Ovary (tissue), 9 donors: ENCODE measurements around the gene CIZ1. TPM values are rescaled to one million over a fixed set of nuclear protein-coding genes. Genes with fewer than 3 reads are reported as not detected.

Experiments used
- DNase-seq, 5 donors: peaks; one replicate each; pipeline ENCODE4 v3.0.0-alpha.2; 2019 to 2020
- H3K27ac ChIP-seq, 2 donors: fragments of 200-600 bp; one replicate each; pipeline versions ENCODE4 v1.5.1 to v1.8.0; 2019 to 2022
- H3K27me3 ChIP-seq: fragments of 200-600 bp; one replicate; pipeline ENCODE4 v1.8.0; 2022
- H3K36me3 ChIP-seq: fragments of 200-600 bp; sonication (generic); one replicate; pipeline ENCODE4 v1.5.1; 2019
- H3K4me1 ChIP-seq: one replicate; pipeline ENCODE4 v1.8.1; 2013; ENCODE audit warnings: mild to moderate bottlenecking, moderate library complexity; ENCODE audit not compliant: insufficient read depth
- H3K4me3 ChIP-seq: fragments of 200-600 bp; sonication (generic); one replicate; pipeline ENCODE4 v1.5.1; 2017
- H3K9me3 ChIP-seq, 2 donors: fragments of 200-600 bp in 1 of 2; sonication (generic) in 1 of 2; one replicate each; pipeline versions ENCODE4 v1.5.1 to v1.8.1; 2013 to 2019; ENCODE audit warnings: mild to moderate bottlenecking in 1 of 2, moderate library complexity in 1 of 2
- EP300 ChIP-seq: sonication (generic); formaldehyde crosslinking; IDR thresholded peaks from one replicate; pipeline ENCODE4 v1.6.1; 2017; ENCODE audit warnings: antibody characterized with exemption
- POLR2A ChIP-seq: fragments of 450-650 bp; IDR thresholded peaks from one replicate; pipeline ENCODE4 v1.6.1; 2017; ENCODE audit warnings: antibody characterized with exemption, mild to moderate bottlenecking, moderate library complexity
- WGBS, 3 donors: extraction: QIAGEN DNeasy Blood & Tissue Kit in 1 of 3; methylation state at CpG; one replicate each; pipeline versions ENCODE4 v1.1.5 to v1.1.7; 2013 to 2017; 5-methylcytosine and 5-hydroxymethylcytosine counted together
- intact Hi-C, 4 donors: fragments of 100-400 bp; cut with DNase I; formaldehyde crosslinking; loops; one replicate each; pipeline versions ENCODE4 v1.11.0 to v1.15.1; 2022 to 2023
- polyA plus RNA-seq, 2 donors: library from polyadenylated mRNA; stranded (reverse); fragments of 200-250 nt in 1 of 2; fragments of 350-450 nt in 1 of 2; fragmentation: Illumina TruSeq in 1 of 2; extraction: RNeasy Lipid Tissue Mini Kit (QIAGEN cat#74804) in 1 of 2; gene quantifications; one replicate each; pipeline ENCODE4 v1.2.3, GENCODE V29; 2013 to 2014
- total RNA-seq, 7 donors: library from RNA; depleted of rRNA in 2 of 7; stranded (reverse); fragments of >200 nt in 2 of 7; fragmentation: NEBNext Ultra II Directional in 3 of 7; extraction: Animal tissue kit (Norgen Biotek cat#: 25700) in 3 of 7; gene quantifications; one replicate each; pipeline versions ENCODE4 v1.1.0 to v1.2.4, GENCODE V29; 2016 to 2023
- TF ChIP-seq, protein P1 (sequence below), 3 donors: fragments of 450-650 bp in 2 of 3; fragments of 200-600 bp in 1 of 3; IDR thresholded peaks; one replicate each; pipeline versions ENCODE4 v1.5.1 to v1.8.0; 2016 to 2022; ENCODE audit warnings: antibody characterized with exemption in 3 of 3, mild to moderate bottlenecking in 1 of 3
- donor health status: DM: no; HTN: no; CAD: no; lungs with moderate emphysema.
- donor health status: DM: no; HTN: no; CAD: no.
- donor health status: Bipolar disorder and iron deficiency.
- donor health status: DM: yes; HTN: yes; CAD: no.
- donor health status: DM: no; HTN: no; CAD: no.
- donor health status: DM: yes; HTN: yes; CAD: no.

Gene CIZ1
- total and polyA plus RNA-seq, 9 donors, result 53.1 to 185 (median 138) TPM

DNA sequence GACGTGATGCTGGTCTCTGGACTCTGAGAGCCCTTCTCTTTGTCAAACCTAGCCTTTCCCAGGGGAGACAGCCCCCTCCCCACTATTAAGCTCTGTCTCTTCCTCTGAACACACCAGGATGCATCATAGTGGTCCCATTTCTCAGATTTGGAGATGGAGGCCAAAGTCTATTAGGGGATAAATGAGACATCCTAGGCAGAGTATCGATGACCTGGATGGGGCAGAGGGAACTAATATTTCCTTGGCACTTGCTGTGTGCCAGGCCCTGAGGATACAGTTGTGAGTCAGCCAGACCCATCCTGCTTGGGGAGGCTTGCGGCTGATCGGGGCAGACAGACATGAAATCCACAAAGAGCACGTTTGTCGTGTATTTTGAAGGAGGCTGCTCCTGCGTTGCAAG, 17.0 kb upstream of the CIZ1 start:
- Histone ChIP-seq H3K36me3 (no peaks in the 10 kb centered on the region), H3K9me3 (no peaks in the 10 kb centered on the region), H3K4me3 (no peak overlapping the region), H3K27me3 (no peaks in the 10 kb centered on the region), H3K4me1 (peaks cover 4% of the 10 kb centered on the region), H3K27ac (no peak overlapping the region)
- intact Hi-C loops, result no loop called here
- no peak for TF ChIP-seq POLR2A
- TF ChIP-seq, protein P1, sequence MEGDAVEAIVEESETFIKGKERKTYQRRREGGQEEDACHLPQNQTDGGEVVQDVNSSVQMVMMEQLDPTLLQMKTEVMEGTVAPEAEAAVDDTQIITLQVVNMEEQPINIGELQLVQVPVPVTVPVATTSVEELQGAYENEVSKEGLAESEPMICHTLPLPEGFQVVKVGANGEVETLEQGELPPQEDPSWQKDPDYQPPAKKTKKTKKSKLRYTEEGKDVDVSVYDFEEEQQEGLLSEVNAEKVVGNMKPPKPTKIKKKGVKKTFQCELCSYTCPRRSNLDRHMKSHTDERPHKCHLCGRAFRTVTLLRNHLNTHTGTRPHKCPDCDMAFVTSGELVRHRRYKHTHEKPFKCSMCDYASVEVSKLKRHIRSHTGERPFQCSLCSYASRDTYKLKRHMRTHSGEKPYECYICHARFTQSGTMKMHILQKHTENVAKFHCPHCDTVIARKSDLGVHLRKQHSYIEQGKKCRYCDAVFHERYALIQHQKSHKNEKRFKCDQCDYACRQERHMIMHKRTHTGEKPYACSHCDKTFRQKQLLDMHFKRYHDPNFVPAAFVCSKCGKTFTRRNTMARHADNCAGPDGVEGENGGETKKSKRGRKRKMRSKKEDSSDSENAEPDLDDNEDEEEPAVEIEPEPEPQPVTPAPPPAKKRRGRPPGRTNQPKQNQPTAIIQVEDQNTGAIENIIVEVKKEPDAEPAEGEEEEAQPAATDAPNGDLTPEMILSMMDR (IDR thresholded peaks at IDR 0.05), result no peak
- no peak for TF ChIP-seq EP300
- WGBS, 3 donors, result 82 to 90% (median 86%) methylated on average over 7 of the region's 7 CpGs
- no peak for DNase-seq

DNA sequence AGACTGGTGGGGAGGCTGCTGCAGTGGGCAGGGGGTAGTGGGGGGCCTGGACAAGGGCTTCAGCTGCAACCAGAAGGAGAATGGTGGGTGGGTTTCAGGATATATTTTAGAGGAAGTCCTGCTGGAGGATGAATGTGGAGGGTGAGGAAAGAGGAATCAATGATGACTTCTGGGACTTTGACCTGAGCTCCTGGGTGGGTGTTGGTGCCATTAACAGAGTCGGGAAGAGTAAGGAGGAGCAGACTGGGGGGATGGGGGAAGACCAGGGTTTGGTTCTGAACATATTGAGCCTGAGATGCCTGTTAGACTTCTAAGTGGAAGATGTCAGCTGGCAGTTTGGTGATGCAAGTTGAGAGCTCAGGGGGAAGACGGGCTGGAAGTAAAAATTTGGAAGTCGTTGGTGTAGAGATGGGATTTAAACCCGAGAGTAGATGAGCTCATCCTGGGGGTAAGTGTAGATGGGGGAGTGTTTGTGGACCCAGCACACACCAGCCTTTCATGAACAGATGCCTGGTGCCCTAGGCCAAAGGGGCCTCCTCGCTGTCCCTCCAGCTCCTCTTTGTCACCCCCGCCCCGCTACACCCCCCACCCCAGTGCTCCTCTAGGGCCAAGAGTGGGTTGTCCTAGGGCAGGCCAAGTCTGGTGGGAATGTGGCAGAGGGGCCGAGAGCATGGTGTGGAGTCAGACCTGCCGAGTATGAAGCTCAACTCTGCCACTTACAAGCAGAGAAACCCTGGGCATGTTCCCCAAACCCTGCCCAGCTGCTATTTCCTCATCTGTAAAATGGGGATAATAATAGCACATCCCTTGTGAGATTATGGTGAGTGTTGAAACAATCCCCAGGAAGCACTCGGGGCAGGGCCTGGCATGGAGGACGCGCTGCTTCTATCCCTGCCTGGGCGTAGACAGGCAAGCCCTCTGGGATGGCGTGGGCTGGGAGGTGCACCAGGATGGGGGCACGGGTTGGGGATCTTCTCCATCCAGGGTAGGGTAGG, 15.8 kb upstream of the CIZ1 start:
- no peak for DNase-seq
- TF ChIP-seq, protein P1 (IDR thresholded peaks at IDR 0.05), result no peak
- no peak for TF ChIP-seq POLR2A
- TF ChIP-seq EP300, result no peak
- Histone ChIP-seq H3K9me3 (no peaks in the 10 kb centered on the region), H3K27ac (no peak overlapping the region), H3K27me3 (no peaks in the 10 kb centered on the region), H3K4me3 (no peak overlapping the region), H3K36me3 (no peaks in the 10 kb centered on the region), H3K4me1 (peaks cover 4% of the 10 kb centered on the region)
- WGBS, 3 donors, result 74 to 80% (median 77%) methylated on average over 15 of the region's 15 CpGs
- intact Hi-C loops, result no loop called here

DNA sequence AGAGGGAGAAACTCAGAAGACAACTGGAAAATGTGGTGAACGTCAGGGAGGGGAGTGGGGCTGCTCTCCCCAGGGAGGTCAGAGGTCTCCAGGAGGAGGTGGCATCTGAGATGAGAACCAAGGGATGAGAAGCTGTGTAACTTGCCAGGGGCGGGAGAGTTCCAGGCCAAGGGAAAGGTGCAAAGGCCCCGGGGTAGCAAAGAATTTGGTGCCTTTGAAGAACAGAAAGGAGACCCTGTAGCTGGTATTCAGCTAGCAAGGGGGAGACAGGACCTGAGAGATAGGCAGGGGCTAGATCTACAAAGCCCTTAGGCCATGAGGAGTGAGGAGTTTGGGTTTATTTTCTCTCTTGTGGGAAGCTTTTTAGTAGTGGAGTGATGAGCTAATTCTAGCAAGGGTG, 15.1 kb upstream of the CIZ1 start:
- Histone ChIP-seq H3K27ac (no peak overlapping the region), H3K36me3 (no peaks in the 10 kb centered on the region), H3K4me1 (peaks cover 4% of the 10 kb centered on the region), H3K4me3 (no peak overlapping the region), H3K27me3 (no peaks in the 10 kb centered on the region), H3K9me3 (no peaks in the 10 kb centered on the region)
- no peak for TF ChIP-seq POLR2A
- TF ChIP-seq EP300, result no peak
- TF ChIP-seq, protein P1 (IDR thresholded peaks at IDR 0.05), result no peak
- intact Hi-C loops, result no loop called here
- WGBS, 3 donors, result 76 to 89% (median 78%) methylated on average over 3 of the region's 3 CpGs
- DNase-seq, result no peak

DNA sequence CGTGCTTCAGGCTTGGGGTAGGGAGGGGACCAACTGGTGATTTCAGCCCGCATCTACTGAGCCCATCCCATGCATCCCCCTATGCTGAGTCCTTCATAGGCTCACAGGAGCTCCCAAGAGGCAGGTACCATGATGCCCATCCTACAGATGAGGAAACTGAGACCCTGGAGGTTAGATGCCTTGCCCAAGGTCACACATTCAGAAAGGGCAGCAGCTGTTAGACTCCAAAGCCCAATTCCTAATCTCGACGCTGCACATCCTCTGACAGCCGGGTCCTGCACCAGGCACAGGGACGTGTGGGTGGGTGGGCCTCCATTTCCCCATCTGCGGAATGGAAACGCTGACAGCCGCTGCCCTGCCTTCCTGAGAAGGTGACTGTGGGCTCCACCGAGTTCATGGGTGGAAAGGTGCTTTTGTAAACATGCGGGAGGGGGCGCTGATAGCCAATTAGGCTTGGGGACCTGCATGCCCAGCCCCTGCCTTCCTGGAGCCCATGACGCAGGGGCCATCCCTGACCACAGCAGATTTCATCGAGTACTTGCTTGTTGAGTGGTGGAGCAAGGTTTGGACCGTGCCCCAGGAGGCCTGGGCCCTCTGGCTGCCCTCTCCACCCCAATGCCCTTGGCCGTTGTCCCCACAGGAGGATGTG, 14.0 kb upstream of the CIZ1 start:
- Histone ChIP-seq H3K36me3 (no peaks in the 10 kb centered on the region), H3K4me1 (peaks cover 4% of the 10 kb centered on the region), H3K9me3 (no peaks in the 10 kb centered on the region), H3K27ac (no peak overlapping the region), H3K4me3 (no peak overlapping the region), H3K27me3 (no peaks in the 10 kb centered on the region)
- 71 to 86% (median 80%) methylated on average over 16 of the region's 16 CpGs for WGBS, 3 donors
- no peak for TF ChIP-seq EP300
- no peak for TF ChIP-seq POLR2A
- TF ChIP-seq, protein P1 (IDR thresholded peaks at IDR 0.05), result no peak
- intact Hi-C loops, result no loop called here
- no peak for DNase-seq
